GM10266 (cell line): ENCODE results near the gene COX6B1.
"Not testable (repeated sequence)": the region's sequence is repeated elsewhere in the genome, so short reads cannot be mapped to it uniquely, and the experiment has no call there.

Experiments
- DNase-seq: peaks from one replicate; pipeline ENCODE4 v3.0.0; 2012; ENCODE audit errors: extremely low spot score
- CTCF ChIP-seq: IDR thresholded peaks from 2 replicates; pipeline ENCODE4 v1.5.1; 2012; ENCODE audit warnings: mild to moderate bottlenecking, low read depth; ENCODE audit not compliant: control insufficient read depth, insufficient read depth; ENCODE audit errors: missing control alignments

The COX6B1 gene

GRCh38 chr19:35669566-35669965, 21.4 kb downstream of the COX6B1 start:
- TF ChIP-seq CTCF = no peak
- DNase-seq = no peak

- DNase-seq = no peak
- TF ChIP-seq CTCF = no peak
Observed at GRCh38 chr19:35669974-35670373, 21.9 kb downstream of the COX6B1 start.

DNA sequence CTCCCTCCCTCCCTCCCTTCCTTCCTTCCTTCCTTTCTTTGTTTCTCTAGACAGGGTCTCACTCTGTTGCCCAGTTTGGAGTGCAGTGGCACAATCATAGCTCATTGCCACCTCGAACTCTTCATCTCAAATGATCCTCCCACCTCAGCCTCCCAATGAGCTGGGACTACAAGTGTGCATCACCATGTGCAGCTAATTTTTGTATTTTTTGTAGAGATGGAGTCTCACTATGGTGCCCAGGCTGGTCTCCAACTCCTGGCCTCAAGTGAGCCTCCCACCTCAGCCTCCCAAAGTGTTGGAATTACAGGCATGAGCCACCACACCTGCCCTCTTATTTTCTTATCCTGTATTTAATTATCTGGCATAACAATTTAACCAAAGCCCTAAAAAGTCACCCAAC, 22.6 kb downstream of the COX6B1 start:
- DNase-seq = no peak
- no peak for TF ChIP-seq CTCF

DNA sequence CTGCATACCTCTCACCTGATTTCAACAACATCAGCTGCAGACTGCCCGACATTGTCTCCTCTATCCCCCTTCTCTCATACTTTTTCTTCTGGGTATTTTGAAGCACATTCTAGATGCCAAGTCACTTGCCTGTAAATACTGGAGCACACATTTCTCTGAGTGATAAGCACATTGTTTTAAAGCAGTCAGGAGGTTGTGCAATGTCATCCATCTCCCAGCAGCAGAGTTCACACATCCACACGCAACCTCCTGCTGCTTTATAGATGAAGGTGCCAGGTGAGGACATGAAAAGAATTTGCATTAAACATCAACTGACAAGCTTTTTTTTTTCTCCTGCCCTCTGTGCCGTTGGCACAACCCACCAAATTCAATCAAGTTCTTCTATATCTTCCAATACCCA, 23.7 kb downstream of the COX6B1 start:
- TF ChIP-seq CTCF = no peak
- DNase-seq = no peak

- peak; percentile 77 for DNase-seq
- TF ChIP-seq CTCF = no peak
Observed at GRCh38 chr19:35673121-35673804, 25.1 kb downstream of the COX6B1 start.

DNA sequence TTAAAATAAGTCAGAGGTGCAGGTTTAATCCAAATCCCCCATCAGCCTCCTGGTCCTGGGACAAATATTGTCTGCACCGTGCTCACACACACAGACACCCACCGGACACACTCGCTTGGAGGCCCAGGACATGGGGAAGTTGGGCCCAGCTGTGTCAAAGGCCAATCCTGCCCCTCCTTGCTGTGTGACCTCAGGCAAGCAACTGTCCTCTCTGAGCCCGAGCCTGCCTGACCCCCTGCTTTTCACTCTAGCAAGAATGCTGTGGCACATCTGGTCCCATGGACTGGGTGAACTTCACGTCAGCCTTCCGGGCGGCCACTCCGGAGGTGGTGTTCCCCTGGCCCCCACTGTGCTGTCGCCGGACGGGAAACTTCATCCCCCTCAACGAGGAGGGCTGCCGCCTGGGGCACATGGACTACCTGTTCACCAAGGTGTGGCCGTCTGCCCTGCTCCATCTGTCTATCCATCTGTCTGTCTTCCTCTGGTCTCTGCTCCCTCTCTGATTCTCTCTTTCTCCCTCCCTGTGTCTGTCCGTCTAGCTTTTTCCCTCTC, 27.5 kb downstream of the COX6B1 start:
- TF ChIP-seq CTCF = no peak
- DNase-seq = no peak

- no peak for TF ChIP-seq CTCF
- no peak for DNase-seq
Observed at GRCh38 chr19:35689836-35690235, 41.7 kb downstream of the COX6B1 start.

GRCh38 chr19:35691106-35691505, 43.0 kb downstream of the COX6B1 start:
- not testable (repeated sequence) for DNase-seq
